GM12892 (cell line): ENCODE results near the gene VGLL2.
"Not testable (repeated sequence)": the region's sequence is repeated elsewhere in the genome, so short reads cannot be mapped to it uniquely, and the experiment has no call there.

Experiments used
- POLR2A ChIP-seq: IDR thresholded peaks from 2 replicates; pipeline ENCODE4 v1.6.1; 2011; ENCODE audit warnings: low read depth, low read length, control low read depth
- POLR2AphosphoS5 ChIP-seq: IDR thresholded peaks from 2 replicates; pipeline ENCODE4 v1.6.1; 2011; ENCODE audit warnings: low read depth, low read length, control low read depth

DNA sequence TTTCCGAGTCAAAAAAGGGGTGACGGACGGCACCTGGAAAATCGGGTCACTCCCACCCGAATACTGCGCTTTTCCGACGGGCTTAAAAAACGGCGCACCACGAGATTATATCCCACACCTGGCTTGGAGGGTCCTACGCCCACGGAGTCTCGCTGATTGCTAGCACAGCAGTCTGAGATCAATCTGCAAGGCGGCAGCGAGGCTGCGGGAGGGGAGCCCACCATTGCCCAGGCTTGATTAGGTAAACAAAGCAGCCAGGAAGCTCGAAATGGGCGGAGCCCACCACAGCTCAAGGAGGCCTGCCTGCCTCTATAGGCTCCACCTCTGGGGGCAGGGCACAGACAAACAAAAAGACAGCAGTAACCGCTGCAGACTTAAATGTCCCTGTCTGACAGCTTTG, 20.4 kb upstream of the VGLL2 start:
- TF ChIP-seq POLR2A, POLR2AphosphoS5: not testable (repeated sequence)
